ENCODE measurements around the gene NKIRAS1.

DNA sequence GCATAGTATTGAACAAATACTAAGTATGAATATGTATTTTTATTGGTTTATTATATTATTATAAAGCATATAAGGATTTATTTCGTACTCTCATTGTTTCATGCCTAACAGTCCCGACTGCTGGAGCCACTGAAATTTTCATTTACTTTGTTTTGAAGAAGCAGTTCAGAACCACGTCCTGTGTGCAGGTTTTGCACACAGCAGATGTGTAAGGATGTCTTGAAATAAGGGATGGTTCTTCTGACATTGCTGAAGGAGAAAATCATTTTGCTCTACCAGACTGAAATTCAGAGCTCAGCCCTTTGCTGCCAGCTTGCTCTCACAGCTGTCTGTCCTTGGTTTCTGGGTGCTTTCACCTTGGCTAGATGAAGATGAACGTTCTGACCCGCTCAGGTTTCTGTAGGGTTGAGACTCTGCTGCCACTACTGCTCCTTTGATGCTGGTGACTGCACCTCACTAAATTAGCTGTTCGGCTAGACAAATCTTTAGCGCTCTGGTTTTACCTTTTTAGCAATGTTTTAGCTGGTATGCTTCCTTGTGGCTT is 56.9 kb downstream of the NKIRAS1 start:
- no peak for TF ChIP-seq SUZ12 (IDR thresholded peaks at IDR 0.05; ENCODE audit: extremely low read depth, insufficient read depth, insufficient read length)
- TF ChIP-seq ZNF274 (IDR thresholded peaks at IDR 0.05; ENCODE audit: low read depth, low read length): no peak
- TF ChIP-seq YY1 (IDR thresholded peaks at IDR 0.05; ENCODE audit: insufficient read depth, insufficient read length): no peak
